Spleen (tissue), 11 donors: Measurements from ENCODE around the gene MINK1. TPM values are rescaled to one million over a fixed set of nuclear protein-coding genes. Genes with fewer than 3 reads are reported as not detected.

Experiments used
- DNase-seq: peaks from one replicate; pipeline ENCODE4 v3.0.0-alpha.2; 2020
- H3K27ac ChIP-seq, 8 donors: fragments of 200-600 bp; sonication (generic) in 7 of 8; 1 replicate in 4 of 8; 2 replicates in 4 of 8; pipeline versions ENCODE4 v1.5.0 to v1.8.0; 2016 to 2021; ENCODE audit warnings: inconsistent platforms in 4 of 8, mild to moderate bottlenecking in 4 of 8, moderate library complexity in 1 of 8
- H3K27me3 ChIP-seq, 7 donors: fragments of 200-600 bp; sonication (generic) in 6 of 7; replicated peaks in 1 of 7; 1 replicate in 4 of 7; 2 replicates in 3 of 7; pipeline versions ENCODE4 v1.5.0 to v1.8.0; 2016 to 2021; ENCODE audit warnings: inconsistent platforms in 3 of 7, mild to moderate bottlenecking in 1 of 7
- H3K36me3 ChIP-seq, 6 donors: fragments of 200-600 bp; sonication (generic) in 5 of 6; 1 replicate in 4 of 6; 2 replicates in 2 of 6; pipeline versions ENCODE4 v1.5.0 to v1.8.0; 2016 to 2021; ENCODE audit warnings: inconsistent platforms in 2 of 6
- H3K4me1 ChIP-seq, 6 donors: fragments of 200-600 bp; sonication (generic) in 5 of 6; 1 replicate in 3 of 6; 2 replicates in 3 of 6; pipeline versions ENCODE4 v1.5.0 to v1.8.0; 2016 to 2021; ENCODE audit warnings: inconsistent platforms in 3 of 6
- H3K4me3 ChIP-seq, 8 donors: fragments of 200-600 bp; sonication (generic) in 7 of 8; 1 replicate in 4 of 8; 2 replicates in 4 of 8; pipeline versions ENCODE4 v1.5.0 to v1.8.0; 2016 to 2021; ENCODE audit warnings: inconsistent platforms in 4 of 8, mild to moderate bottlenecking in 4 of 8, moderate library complexity in 2 of 8
- H3K9me3 ChIP-seq, 8 donors: fragments of 200-600 bp; sonication (generic) in 7 of 8; 1 replicate in 4 of 8; 2 replicates in 4 of 8; pipeline versions ENCODE4 v1.5.0 to v1.8.0; 2016 to 2021; ENCODE audit warnings: inconsistent platforms in 4 of 8
- POLR2A ChIP-seq, 3 donors: fragments of 450-650 bp; IDR thresholded peaks; one replicate each; pipeline ENCODE4 v1.5.1; 2017; ENCODE audit warnings: antibody characterized with exemption in 3 of 3, mild to moderate bottlenecking in 1 of 3
- POLR2AphosphoS5 ChIP-seq, 3 donors: sonication (generic); formaldehyde crosslinking; IDR thresholded peaks; one replicate each; pipeline ENCODE4 v1.5.1; 2017; ENCODE audit warnings: antibody characterized with exemption in 3 of 3
- WGBS, 5 donors: extraction: QIAGEN DNeasy Blood & Tissue Kit in 3 of 5; methylation state at CpG; one replicate each; pipeline versions ENCODE4 v1.1.5 to v1.1.7; 2013 to 2018; 5-methylcytosine and 5-hydroxymethylcytosine counted together
- intact Hi-C: fragments of 100-400 bp; cut with DNase I; formaldehyde crosslinking; loops from one replicate; pipeline ENCODE4 v1.15.0; 2023; ENCODE audit warnings: low total_unique reads
- polyA plus RNA-seq, 3 donors: library from polyadenylated mRNA; stranded (reverse); fragments of 200-250 nt; gene quantifications; one replicate each; pipeline ENCODE4 v1.2.1, GENCODE V29; 2013
- total RNA-seq, 7 donors: library from RNA; depleted of rRNA in 3 of 7; stranded (reverse); fragments of >200 nt in 3 of 7; fragmentation: NEBNext Ultra II Directional in 4 of 7; extraction: Animal tissue kit (Norgen Biotek cat#: 25700) in 4 of 7; gene quantifications; one replicate each; pipeline versions ENCODE4 v1.1.0 to v1.2.1, GENCODE V29; 2016 to 2021
- TF ChIP-seq, protein P1 (sequence below), 11 experiments: fragments of 200-600 bp in 7 of 11; fragments of 450-650 bp in 4 of 11; sonication (generic) in 4 of 11; IDR thresholded peaks in 8 of 11; conservative IDR thresholded peaks in 3 of 11; 1 replicate in 7 of 11; 2 replicates in 4 of 11; pipeline versions ENCODE4 v1.4.0 to v1.8.0; 2016 to 2021; ENCODE audit warnings: antibody characterized with exemption in 11 of 11, inconsistent platforms in 4 of 11, mild to moderate bottlenecking in 1 of 11
- donor health status: healthy with polysubstance abuse.
- donor health status: DM: no; HTN: no; CAD: no; lungs with moderate emphysema.
- donor health status: DM: no; HTN: no; CAD: no.
- donor health status: Bipolar disorder and iron deficiency.
- donor health status: healthy.
- donor health status: DM: no; HTN: no; CAD: no.
- donor health status: DM: yes; HTN: yes; CAD: no.

Gene MINK1
- total and polyA plus RNA-seq, 10 donors, result 15.9 to 129 (median 80.6) TPM

DNA sequence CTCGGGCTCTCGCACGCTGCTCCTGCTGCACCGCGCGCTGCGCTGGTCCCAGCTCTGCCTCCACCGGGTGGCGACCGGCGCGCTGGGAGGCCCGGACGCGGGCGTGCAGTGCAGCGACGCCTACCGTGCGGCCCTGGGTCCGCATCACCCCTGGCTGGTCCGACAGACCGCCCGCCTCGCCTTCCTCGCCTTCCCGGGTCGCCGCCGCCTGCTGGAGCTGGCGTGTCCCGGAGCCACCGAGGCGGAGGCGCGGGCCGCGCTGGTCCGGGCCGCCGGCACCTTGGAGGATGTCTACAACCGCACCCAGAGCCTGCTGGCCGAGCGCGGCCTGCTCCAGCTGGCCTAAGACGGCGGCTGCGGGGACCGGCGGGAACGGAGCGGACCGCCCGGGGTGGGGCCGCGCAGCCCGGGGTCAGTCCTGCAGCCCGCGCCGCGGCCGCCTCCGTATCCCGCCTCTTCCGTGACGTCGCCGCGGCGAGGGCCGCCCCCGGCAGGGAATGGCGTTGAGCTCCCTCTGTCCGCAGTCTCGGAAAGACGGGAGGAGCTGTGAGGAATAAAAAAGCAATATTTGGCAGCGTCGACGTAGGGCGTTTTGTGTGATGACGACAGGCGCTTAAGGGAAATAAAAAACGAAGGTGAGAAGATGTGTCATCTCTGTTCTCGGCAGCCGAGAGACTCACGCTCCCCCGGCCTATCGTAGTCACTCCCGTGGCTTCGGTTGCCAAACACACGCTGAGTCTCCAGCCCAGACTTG lies 43.0 kb upstream of the MINK1 start:
- Histone ChIP-seq H3K27me3 (peaks cover 0 to 47% (median 23%) of the 10 kb centered on the region in 7 donors), H3K9me3 (no peaks in the 10 kb centered on the region), H3K4me1 (peaks cover 22 to 59% (median 48%) of the 10 kb centered on the region in 6 donors), H3K27ac (peak overlapping the region; percentile 92 to 97 (median 94)), H3K4me3 (peak overlapping the region; percentile 57 to 81 (median 68)), H3K36me3 (no peaks in the 10 kb centered on the region)
- intact Hi-C loops, result loop anchor here (5.0 to 10.0 kb wide), 3 partner anchors 55 to 97 kb away; partner anchors contain the start of genes ARRB2, CXCL16, MED11 and ZMYND15
- DNase-seq, result peak; percentile 97
- WGBS, 5 donors, result 0 to 1% (median 0%) methylated on average over 42 to 91 of the region's 91 CpGs
- TF ChIP-seq, protein P1, sequence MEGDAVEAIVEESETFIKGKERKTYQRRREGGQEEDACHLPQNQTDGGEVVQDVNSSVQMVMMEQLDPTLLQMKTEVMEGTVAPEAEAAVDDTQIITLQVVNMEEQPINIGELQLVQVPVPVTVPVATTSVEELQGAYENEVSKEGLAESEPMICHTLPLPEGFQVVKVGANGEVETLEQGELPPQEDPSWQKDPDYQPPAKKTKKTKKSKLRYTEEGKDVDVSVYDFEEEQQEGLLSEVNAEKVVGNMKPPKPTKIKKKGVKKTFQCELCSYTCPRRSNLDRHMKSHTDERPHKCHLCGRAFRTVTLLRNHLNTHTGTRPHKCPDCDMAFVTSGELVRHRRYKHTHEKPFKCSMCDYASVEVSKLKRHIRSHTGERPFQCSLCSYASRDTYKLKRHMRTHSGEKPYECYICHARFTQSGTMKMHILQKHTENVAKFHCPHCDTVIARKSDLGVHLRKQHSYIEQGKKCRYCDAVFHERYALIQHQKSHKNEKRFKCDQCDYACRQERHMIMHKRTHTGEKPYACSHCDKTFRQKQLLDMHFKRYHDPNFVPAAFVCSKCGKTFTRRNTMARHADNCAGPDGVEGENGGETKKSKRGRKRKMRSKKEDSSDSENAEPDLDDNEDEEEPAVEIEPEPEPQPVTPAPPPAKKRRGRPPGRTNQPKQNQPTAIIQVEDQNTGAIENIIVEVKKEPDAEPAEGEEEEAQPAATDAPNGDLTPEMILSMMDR (IDR thresholded peaks at IDR 0.05 in 8 of 11, conservative IDR thresholded peaks at IDR 0.05 in 3 of 11), result peak; percentile 44 to 95 (median 90)
- TF ChIP-seq POLR2A (IDR thresholded peaks at IDR 0.05) (peak in 2 of 3 donors; percentile 19 to 76), POLR2AphosphoS5 (IDR thresholded peaks at IDR 0.05) (peak; percentile 80 to 88 (median 85))

DNA sequence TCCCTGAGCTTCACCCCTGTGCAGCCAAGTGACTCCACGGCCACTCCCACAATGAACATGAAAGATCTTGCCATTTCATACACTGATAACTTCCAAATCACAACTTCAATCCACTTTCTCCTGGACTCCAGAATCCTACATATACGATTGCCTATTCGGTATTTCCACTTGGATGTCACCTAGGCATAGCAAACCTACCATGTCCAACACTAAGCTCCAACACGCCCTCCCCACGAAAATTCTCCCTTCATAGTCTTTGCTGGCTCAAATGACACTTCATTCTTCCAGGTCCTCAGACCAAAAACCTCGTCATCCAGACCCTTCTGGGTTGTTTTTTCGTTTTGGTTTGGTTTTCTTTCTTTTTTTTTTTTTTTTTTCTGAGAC lies 42.4 kb upstream of the MINK1 start:
- DNase-seq, result no peak
- Histone ChIP-seq H3K4me1 (peaks cover 17 to 58% (median 47%) of the 10 kb centered on the region in 6 donors), H3K4me3 (peak overlapping the region in 7 of 8 donors; percentile 57 to 81 (median 69)), H3K9me3 (no peaks in the 10 kb centered on the region), H3K36me3 (no peaks in the 10 kb centered on the region), H3K27ac (peak overlapping the region; percentile 92 to 97 (median 94)), H3K27me3 (peaks cover 0 to 41% (median 17%) of the 10 kb centered on the region in 7 donors)
- TF ChIP-seq POLR2A (IDR thresholded peaks at IDR 0.05), result no peak
- TF ChIP-seq POLR2AphosphoS5 (IDR thresholded peaks at IDR 0.05), result no peak
- TF ChIP-seq, protein P1 (IDR thresholded peaks at IDR 0.05 in 8 of 11, conservative IDR thresholded peaks at IDR 0.05 in 3 of 11), result no peak
- WGBS, 5 donors, result 46 to 62% (median 54%) methylated on average over 7 of the region's 7 CpGs
- intact Hi-C loops, result loop anchor here (10.0 kb wide), 1 partner anchor 76 kb away; the partner anchor contains the start of gene ARRB2

DNA sequence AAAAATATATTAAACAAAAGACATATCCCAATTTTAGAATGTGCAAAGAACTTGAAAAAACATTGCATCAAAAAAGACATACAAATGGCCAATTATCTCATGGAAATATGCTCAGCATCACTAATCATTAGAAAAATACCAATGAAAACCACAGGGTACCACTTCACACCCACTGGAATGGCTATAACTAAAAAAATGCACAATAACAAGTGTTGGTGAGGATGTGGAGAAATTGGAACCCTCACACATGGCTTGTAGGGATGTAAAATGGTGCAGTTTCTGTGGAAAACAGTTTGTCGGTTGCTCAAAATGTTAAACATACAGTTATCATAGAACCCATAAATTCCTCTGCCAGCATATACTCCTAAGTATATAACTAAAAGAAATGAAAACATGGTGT lies 38.0 kb upstream of the MINK1 start:
- WGBS, 5 donors, result 97 to 100% (median 100%) methylated on average over 1 of the region's 1 CpG
- Histone ChIP-seq H3K4me1 (peaks cover 11 to 37% (median 26%) of the 10 kb centered on the region in 6 donors), H3K36me3 (peaks cover 0 to 32% (median 22%) of the 10 kb centered on the region in 6 donors), H3K4me3 (peak overlapping the region in 2 of 8 donors; percentile 76 to 84), H3K9me3 (no peaks in the 10 kb centered on the region), H3K27ac (peak overlapping the region in 6 of 8 donors; percentile 82 to 89 (median 84)), H3K27me3 (no peaks in the 10 kb centered on the region)
- DNase-seq, result no peak
- intact Hi-C loops, result loop anchor here (10.0 kb wide), 1 partner anchor 80 kb away; the partner anchor contains the start of gene ARRB2
- TF ChIP-seq, protein P1 (IDR thresholded peaks at IDR 0.05 in 8 of 11, conservative IDR thresholded peaks at IDR 0.05 in 3 of 11), result no peak
- TF ChIP-seq POLR2A (IDR thresholded peaks at IDR 0.05), result no peak
- no peak for TF ChIP-seq POLR2AphosphoS5 (IDR thresholded peaks at IDR 0.05)

DNA sequence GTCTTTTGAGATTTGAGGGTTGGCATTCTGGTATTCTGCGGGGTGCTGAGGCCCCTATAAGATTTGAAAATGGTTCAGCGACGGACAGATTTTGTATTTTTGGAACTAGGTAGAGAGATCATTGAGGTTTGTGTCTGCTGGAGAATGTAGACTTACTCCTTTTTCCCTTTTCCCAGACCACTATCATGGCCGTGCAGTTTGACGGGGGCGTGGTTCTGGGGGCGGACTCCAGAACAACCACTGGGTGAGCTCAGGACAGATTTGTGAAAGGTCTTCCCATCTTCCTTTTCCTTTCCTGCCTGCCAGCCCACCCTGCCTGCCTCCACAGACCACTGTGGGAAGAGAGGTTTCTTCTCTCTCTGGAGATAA lies 36.6 kb upstream of the MINK1 start:
- intact Hi-C loops, result loop anchor here (10.0 kb wide), 1 partner anchor 82 kb away; the partner anchor contains the start of gene ARRB2
- DNase-seq, result no peak
- TF ChIP-seq POLR2A (IDR thresholded peaks at IDR 0.05), result no peak
- TF ChIP-seq POLR2AphosphoS5 (IDR thresholded peaks at IDR 0.05), result no peak
- TF ChIP-seq, protein P1 (IDR thresholded peaks at IDR 0.05 in 8 of 11, conservative IDR thresholded peaks at IDR 0.05 in 3 of 11), result no peak
- H3K4me3 ChIP-seq, result peak overlapping the region; percentile 39 to 95 (median 78)
- peaks cover 0 to 34% (median 22%) of the 10 kb centered on the region in 6 donors for H3K36me3 ChIP-seq
- no peaks in the 10 kb centered on the region for H3K9me3 ChIP-seq
- H3K27ac ChIP-seq, result peak overlapping the region; percentile 30 to 89 (median 83)
- peaks cover 8 to 26% (median 20%) of the 10 kb centered on the region in 6 donors for H3K4me1 ChIP-seq
- 0 to 4% (median 2%) methylated on average over 7 of the region's 7 CpGs for WGBS, 5 donors
- H3K27me3 ChIP-seq, result no peaks in the 10 kb centered on the region
